Natural killer cell (primary cell): ENCODE data around the gene SIGLEC15. TPM values are rescaled to one million over a fixed set of nuclear protein-coding genes. Genes with fewer than 3 reads are reported as not detected.
A peak's percentile ranks its signal among the peaks of the same experiment; 100 is the strongest.

ENCODE experiments used
- ATAC-seq, 3 donors: fragments of 150-1000 bp in 2 of 3; fragments of 200-7000 bp in 1 of 3; cut with Tn5 transposase; 1 replicate in 1 of 3; 2 replicates in 2 of 3; pipeline ENCODE4 v1.10.0; 2021; ENCODE audit warnings: mild to moderate bottlenecking in 2 of 3, moderate library complexity in 2 of 3
- DNase-seq, 2 donors: peaks; one replicate each; pipeline versions ENCODE4 v3.0.0 to v3.0.0-alpha.2; 2013 to 2021; ENCODE audit warnings: mixed read lengths in 1 of 2
- H3K27ac ChIP-seq: one replicate; pipeline ENCODE4 v1.5.1; 2013; ENCODE audit warnings: mild to moderate bottlenecking, low read length
- H3K27me3 ChIP-seq: one replicate; pipeline ENCODE4 v1.6.1; 2013; ENCODE audit warnings: low read length; ENCODE audit not compliant: control insufficient read depth, insufficient read depth
- H3K36me3 ChIP-seq: one replicate; pipeline ENCODE4 v1.6.1; 2013; ENCODE audit warnings: low read length; ENCODE audit not compliant: control insufficient read depth, insufficient read depth
- H3K4me1 ChIP-seq: one replicate; pipeline ENCODE4 v1.6.1; 2013; ENCODE audit warnings: low read length; ENCODE audit not compliant: control insufficient read depth, insufficient read depth
- H3K4me3 ChIP-seq: one replicate; pipeline ENCODE4 v1.5.1; 2013; ENCODE audit warnings: low read length
- H3K9me3 ChIP-seq: one replicate; pipeline ENCODE4 v1.6.1; 2013; ENCODE audit warnings: low read length; ENCODE audit not compliant: control insufficient read depth, insufficient read depth
- H3K27ac Mint-ChIP-seq, 2 donors: one replicate each; pipeline ENCODE4 v1.8.0; 2022; ENCODE audit warnings: mild to moderate bottlenecking in 2 of 2, mixed read lengths in 2 of 2, moderate library complexity in 1 of 2
- H3K27me3 Mint-ChIP-seq, 2 donors: one replicate each; pipeline ENCODE4 v1.8.0; 2022; ENCODE audit warnings: low read depth in 2 of 2, mixed read lengths in 2 of 2
- H3K36me3 Mint-ChIP-seq: one replicate; pipeline ENCODE4 v1.8.0; 2022; ENCODE audit warnings: mixed read lengths
- H3K4me1 Mint-ChIP-seq, 2 donors: one replicate each; pipeline ENCODE4 v1.8.0; 2022; ENCODE audit warnings: mixed read lengths in 2 of 2
- H3K4me3 Mint-ChIP-seq: one replicate; pipeline ENCODE4 v1.8.0; 2022; ENCODE audit warnings: mild to moderate bottlenecking, moderate library complexity, mixed read lengths
- H3K9me3 Mint-ChIP-seq, 2 donors: one replicate each; pipeline ENCODE4 v1.8.0; 2022; ENCODE audit warnings: mixed read lengths in 2 of 2
- CTCF ChIP-seq: fragments of 200-600 bp; IDR thresholded peaks from one replicate; pipeline ENCODE4 v1.8.0; 2022; ENCODE audit warnings: antibody characterized with exemption
- WGBS: methylation state at CpG from one replicate; pipeline ENCODE4 v1.1.7; 2013; ENCODE audit warnings: missing lambda C conversion rate; ENCODE audit not compliant: insufficient coverage; 5-methylcytosine and 5-hydroxymethylcytosine counted together
- intact Hi-C: fragments of 100-400 bp; cut with micrococcal nuclease; formaldehyde crosslinking; loops from one replicate; pipeline ENCODE4 v1.14.2; 2022
- total RNA-seq, 4 donors: library from RNA; stranded (reverse); fragments of 120-200 nt in 1 of 4; gene quantifications; one replicate each; pipeline versions ENCODE4 v1.2.3 to v1.2.4, GENCODE V29; 2013 to 2022

SIGLEC15 gene
- total RNA-seq, 3 donors from 2014 or later (not counting 1 experiment from before 2014, with no cell fraction given): not detected

GRCh38 chr18:45785134-45785533 is 40.3 kb upstream of the SIGLEC15 start:
- peaks cover 0 to 3% of the 10 kb centered on the region in 2 donors for H3K27me3 Mint-ChIP-seq
- H3K27ac Mint-ChIP-seq: peak overlapping the region; percentile 67 to 84
- no peak for TF ChIP-seq CTCF

DNA sequence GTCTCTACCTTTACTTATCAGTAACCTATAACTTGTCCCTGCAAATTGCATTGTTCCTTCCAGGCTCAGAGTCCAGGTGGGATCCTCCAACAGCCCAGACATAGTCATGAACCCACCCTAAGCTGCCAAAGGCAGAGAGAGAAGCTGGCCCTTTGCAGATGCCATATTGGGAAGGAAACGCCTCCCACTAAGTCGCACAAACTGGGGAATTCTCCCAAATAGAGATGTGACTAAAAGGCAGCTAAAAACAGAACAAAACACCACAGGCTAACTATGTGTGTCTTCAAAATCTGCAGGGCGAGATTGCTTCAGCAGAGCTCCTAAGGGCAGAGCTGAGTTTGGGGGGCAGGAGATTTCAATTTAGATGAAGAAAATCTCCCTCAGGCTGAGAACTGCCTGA is 38.5 kb upstream of the SIGLEC15 start:
- Histone ChIP-seq H3K36me3 (no peaks in the 10 kb centered on the region), H3K27me3 (no peaks in the 10 kb centered on the region), H3K27ac (no peak overlapping the region), H3K9me3 (no peaks in the 10 kb centered on the region), H3K4me3 (no peak overlapping the region), H3K4me1 (peaks cover 19% of the 10 kb centered on the region)
- intact Hi-C loops: no loop called here
- Mint-ChIP-seq H3K4me1 (peaks cover 12 to 18% of the 10 kb centered on the region in 2 donors), H3K27me3 (no peaks in the 10 kb centered on the region), H3K36me3 (no peaks in the 10 kb centered on the region), H3K4me3 (no peak overlapping the region), H3K27ac (no peak overlapping the region), H3K9me3 (no peaks in the 10 kb centered on the region)
- ATAC-seq (no peak), DNase-seq (no peak)
- WGBS: 96% methylated on average over 3 of the region's 3 CpGs
- no peak for TF ChIP-seq CTCF

More at GRCh38 chr18:45785134-45785533, 40.3 kb upstream of the SIGLEC15 start:
- ATAC-seq (peak; percentile 92 to 99 (median 96)), DNase-seq (peak; percentile 37 to 50)
- intact Hi-C loops: loop anchor here (2.0 kb wide), 1 partner anchor 98 kb away; no protein-coding TSS in a partner anchor
- Mint-ChIP-seq H3K4me3 (peak overlapping the region; percentile 32), H3K4me1 (peaks cover 12 to 18% of the 10 kb centered on the region in 2 donors), H3K36me3 (no peaks in the 10 kb centered on the region), H3K9me3 (no peaks in the 10 kb centered on the region)
- WGBS: 21% methylated on average over 3 of the region's 4 CpGs
- Histone ChIP-seq H3K9me3 (no peaks in the 10 kb centered on the region), H3K4me3 (peak overlapping the region; percentile 12), H3K27me3 (no peaks in the 10 kb centered on the region), H3K36me3 (no peaks in the 10 kb centered on the region), H3K27ac (peak overlapping the region; percentile 55), H3K4me1 (peaks cover 19% of the 10 kb centered on the region)

- Mint-ChIP-seq H3K4me3 (no peak overlapping the region), H3K36me3 (no peaks in the 10 kb centered on the region), H3K27ac (no peak overlapping the region), H3K4me1 (peaks cover 12 to 18% of the 10 kb centered on the region in 2 donors), H3K9me3 (no peaks in the 10 kb centered on the region), H3K27me3 (no peaks in the 10 kb centered on the region)
- 90% methylated on average over 1 of the region's 1 CpG for WGBS
- H3K4me3 ChIP-seq: no peak overlapping the region
- no peak for TF ChIP-seq CTCF
- intact Hi-C loops: no loop called here
- no peak overlapping the region for H3K27ac ChIP-seq
- ATAC-seq (no peak), DNase-seq (no peak)
- no peaks in the 10 kb centered on the region for H3K9me3 ChIP-seq
- no peaks in the 10 kb centered on the region for H3K36me3 ChIP-seq
- no peaks in the 10 kb centered on the region for H3K27me3 ChIP-seq
- H3K4me1 ChIP-seq: peaks cover 19% of the 10 kb centered on the region
Measured at GRCh38 chr18:45787346-45787745, 38.1 kb upstream of the SIGLEC15 start.

DNA sequence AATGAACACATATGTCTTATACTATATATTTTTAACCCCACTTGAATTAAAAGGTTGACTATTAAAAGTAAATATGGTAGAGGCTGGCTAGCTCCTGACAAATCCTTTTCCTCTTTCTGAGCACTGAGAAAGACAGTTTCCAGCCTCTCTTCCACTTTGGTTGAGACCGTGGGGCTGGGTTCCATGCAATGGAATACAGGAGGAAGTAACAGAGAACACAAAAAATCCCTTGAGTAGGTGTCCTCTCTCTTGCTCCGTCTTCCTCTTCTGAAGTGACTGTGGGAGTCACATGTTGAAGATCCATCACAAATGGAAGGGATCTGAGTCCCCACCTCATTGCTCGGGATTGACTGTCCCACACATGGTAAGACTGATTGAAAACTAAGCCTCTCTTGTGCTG is 36.6 kb upstream of the SIGLEC15 start:
- DNase-seq (no peak), ATAC-seq (no peak)
- Mint-ChIP-seq H3K36me3 (no peaks in the 10 kb centered on the region), H3K9me3 (no peaks in the 10 kb centered on the region), H3K27me3 (no peaks in the 10 kb centered on the region), H3K4me3 (no peak overlapping the region), H3K4me1 (peaks cover 12 to 13% of the 10 kb centered on the region in 2 donors), H3K27ac (no peak overlapping the region)
- no peak overlapping the region for H3K4me3 ChIP-seq
- WGBS: 92% methylated on average over 3 of the region's 3 CpGs
- no peak for TF ChIP-seq CTCF
- peaks cover 17% of the 10 kb centered on the region for H3K4me1 ChIP-seq
- no peaks in the 10 kb centered on the region for H3K36me3 ChIP-seq
- H3K27me3 ChIP-seq: no peaks in the 10 kb centered on the region
- no peaks in the 10 kb centered on the region for H3K9me3 ChIP-seq
- intact Hi-C loops: no loop called here
- no peak overlapping the region for H3K27ac ChIP-seq
